Measurements from ENCODE around the gene PRCP.

The PRCP gene

DNA sequence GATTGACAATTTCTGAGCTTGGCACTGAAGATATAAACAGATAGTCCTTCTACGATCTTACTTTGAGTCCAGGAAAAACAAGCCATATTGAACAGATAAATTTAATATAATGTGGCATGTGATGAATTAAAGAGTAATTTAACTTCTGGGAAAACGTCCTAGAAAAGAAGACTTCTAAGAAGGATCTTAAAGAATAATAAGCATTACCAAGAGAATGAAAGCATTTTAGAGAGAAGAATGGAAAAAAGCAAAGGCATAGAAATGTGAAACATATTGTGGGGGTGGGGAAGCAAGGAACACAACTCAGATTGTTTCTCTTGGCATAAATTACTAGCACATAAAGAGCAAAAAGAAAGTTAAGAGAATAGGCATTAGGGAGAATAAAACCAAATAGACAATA lies 6.7 kb upstream of the PRCP start:
- DNase-seq, result no peak

DNA sequence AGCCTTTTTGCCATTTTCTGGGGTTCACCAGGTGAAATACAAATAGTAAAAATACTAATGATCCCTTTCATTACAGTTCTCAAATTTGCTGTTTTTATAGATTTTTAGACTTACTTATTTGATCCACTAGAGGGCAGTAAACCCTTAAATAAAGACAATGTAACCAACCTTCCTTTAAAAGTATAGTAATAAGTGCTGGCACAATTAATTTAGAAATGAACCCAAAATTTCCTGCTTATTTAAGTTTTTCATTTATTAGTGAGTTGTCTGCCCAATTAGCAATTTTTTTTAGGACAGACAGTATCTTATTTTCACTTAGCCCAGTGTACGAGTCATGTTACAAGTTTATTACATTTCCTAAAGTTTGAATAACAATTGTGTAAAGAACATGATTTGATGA lies 6.0 kb upstream of the PRCP start:
- peak; percentile 31 for DNase-seq

DNA sequence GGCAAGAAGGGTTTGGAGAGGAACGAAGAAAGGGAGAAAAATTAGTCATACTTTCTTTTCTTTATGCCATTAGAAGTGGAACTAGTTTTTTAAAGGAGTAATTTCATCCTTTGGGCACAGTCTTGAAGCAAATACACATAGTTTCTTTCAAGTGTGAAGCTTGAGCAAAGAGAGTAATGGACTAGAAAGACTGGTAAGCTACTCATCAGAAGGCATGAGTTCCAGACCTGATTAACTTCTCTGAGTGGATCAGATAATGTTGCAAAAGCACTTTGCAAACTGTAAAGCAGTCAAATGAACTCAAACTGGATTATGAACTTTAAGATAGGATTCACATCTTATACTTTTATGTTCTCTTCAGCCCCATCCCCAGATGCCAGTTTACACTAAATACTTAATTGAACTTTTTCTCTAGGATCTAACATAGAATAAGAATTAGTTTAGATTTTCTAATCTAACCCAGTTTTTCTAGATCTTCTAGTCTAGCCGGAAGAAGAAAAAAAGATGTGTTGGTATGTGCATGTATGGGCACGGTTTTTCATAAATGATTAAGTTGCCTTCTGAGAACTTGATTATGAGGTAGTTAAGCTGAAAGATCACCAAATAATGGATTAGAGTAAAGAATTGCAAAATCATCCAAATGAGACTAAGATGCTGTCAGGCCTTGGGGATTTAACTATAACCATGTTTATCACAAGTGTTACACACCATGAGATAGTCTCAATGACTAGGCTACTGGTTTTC lies 3.8 kb upstream of the PRCP start:
- DNase-seq, result no peak

GRCh38 chr11:82902880-82903279 lies 2.6 kb upstream of the PRCP start:
- DNase-seq, result no peak

DNA sequence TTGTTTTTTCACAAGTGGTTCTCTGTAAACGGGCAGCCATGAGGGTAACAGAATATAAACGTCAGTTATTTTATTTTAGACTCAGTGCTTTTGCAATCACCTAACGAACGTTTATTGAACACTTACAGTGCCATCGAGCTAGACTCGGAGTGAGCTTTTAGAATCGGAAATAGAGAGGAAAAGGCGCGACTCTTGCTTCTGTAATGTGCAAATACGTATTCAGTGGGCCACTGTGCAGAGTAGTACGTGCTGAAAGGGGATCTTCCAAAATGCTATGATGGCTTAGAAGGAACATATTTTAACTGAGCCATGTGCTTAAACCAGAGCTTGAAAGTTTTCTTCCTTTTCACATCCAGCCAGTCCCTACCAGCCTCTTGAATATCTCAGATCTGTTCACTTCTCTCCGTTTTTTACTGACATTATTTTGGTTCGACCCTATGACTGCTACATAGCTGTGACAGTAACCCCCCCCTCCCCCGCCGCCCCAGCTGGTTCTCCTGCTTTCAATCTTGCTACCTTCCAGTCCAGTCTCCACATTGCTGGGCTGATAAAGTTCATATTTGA lies 1.8 kb upstream of the PRCP start:
- DNase-seq, result no peak

DNA sequence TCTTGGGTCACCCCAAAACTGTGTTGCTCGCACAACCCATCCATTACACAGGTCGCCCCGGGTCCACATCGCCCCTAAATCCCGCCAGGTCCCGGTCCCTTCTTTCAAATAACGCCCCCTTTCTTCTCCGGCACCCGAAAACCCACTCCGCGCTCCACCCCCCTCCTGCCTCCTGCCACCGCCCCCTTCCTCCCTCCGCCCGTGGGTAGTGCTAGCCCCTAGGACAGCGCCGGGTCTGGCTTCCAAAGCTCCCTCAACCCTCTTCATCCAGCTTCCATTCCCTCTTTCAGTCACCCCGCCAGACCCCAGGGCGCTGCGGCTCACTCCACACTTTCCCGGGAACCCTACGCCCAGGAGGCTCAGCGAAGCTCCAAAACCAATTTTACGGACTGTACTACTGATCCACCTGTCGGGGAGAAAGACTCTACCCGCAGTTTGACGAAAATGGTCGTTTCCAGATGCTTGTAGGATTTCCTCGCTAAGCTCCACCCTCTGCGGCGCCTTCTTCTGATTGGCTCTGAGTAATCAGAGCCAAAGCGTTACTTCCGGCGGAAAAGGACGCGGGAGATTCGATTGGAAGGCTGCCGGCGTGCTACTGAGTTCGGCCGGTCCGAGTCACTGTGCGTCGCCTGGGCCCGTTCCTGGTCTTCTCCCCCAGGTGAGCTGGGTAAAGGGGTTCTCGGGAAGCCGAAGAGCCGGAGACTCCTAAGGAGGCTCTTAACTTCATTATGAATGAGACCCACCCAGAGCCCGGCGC lies 1.1 kb upstream of the PRCP start, which contains the start of gene DDIAS:
TSS of gene DDIAS (plus strand) at position 572 of the 757 bp plus-strand sequence. CDS start 13,003 bp downstream, outside the sequence.
- DNase-seq, result peak; percentile 99

GRCh38 chr11:82899957-82900276 lies 313 bp downstream of the PRCP start:
- no peak for DNase-seq

GRCh38 chr11:82899186-82899820 lies 927 bp downstream of the PRCP start:
- DNase-seq, result no peak

DNA sequence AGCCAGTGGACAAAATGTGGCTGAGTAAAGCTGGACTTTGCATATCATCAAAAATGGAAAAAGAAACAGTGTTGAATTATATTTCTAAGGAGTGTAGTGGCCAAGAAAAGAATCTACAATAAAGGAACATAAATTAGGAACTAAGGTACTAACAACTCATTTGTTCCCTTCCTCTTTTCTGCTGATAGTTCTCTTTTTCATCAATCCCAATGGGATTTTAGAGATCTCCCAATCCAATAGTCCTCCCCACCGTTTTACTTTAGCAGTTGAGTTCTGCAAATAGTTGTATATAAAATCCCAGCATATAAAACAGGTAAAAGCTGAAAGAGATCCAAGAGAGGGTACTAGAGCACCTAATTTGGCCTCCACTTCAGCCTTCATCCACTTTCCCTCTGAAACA lies 2.0 kb downstream of the PRCP start:
- no peak for DNase-seq

DNA sequence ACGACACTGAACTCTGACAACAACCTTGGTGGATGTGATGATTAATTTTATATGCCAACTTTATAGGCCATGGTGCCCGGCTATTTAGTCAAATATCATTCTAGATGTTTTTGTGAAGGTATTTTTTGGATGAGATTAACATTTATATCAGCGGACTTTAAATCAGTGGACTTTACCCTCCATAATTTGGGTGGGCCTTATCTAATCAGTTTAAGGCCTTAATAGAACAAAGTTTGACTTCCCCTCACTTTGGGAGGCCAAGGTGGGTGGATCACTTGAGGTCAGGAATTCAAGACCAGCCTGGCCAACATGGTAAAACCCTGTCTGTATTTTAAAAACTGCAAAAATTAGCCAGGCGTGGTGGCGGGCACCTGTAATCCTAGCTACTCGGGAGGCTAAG lies 4.0 kb downstream of the PRCP start:
- no peak for DNase-seq

DNA sequence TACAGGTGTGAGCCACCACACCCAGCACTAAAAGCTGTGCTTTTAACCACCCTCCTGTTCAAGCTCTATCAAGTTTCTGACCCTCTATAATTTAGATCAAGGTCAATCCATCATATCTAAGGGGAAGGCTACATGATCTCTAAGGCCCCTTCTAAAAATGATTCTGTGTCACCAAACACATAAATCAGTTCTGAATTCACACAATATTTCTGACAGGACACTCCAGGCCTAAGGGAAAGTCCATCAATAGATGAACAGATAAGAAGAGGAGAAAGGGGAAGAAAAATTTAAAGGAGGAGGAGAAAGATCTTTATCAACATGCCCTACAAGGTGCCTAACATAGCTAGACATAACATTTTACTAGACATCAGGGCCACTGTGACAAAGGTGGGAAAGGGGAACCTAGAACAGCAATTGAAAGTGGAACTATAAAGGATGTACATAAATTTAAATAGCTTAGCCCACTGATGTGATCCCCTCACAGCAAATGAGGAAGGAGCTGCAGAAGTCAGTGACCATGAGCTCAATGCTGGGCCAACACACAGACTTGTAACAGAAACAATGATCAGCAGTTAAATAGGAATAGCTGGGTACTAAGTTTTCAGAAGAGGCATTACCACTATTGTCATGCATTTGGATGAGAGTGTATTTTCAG lies 4.7 kb downstream of the PRCP start:
- no peak for DNase-seq

- no peak for DNase-seq
These were observed 7.5 kb downstream of the PRCP start for GRCh38 chr11:82892611-82893169.

DNA sequence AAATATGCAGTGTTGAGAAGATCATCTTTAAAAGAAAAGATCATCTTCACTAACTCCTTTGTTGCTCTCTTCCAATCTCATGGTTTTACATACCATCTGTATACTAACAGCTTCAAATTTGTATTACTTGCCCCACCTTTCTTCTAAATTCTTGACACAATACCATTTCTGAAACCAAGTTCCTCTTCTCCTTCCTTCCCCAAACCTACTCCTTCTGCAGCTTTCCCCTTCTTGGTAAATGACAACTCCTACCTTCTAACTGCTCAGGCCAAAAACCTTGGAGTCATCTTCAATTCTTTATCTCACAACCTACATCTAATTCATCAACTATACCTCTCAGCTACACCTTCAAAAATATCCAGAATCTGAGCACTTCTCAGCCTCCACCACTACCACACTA lies 9.3 kb downstream of the PRCP start:
- no peak for DNase-seq

DNA sequence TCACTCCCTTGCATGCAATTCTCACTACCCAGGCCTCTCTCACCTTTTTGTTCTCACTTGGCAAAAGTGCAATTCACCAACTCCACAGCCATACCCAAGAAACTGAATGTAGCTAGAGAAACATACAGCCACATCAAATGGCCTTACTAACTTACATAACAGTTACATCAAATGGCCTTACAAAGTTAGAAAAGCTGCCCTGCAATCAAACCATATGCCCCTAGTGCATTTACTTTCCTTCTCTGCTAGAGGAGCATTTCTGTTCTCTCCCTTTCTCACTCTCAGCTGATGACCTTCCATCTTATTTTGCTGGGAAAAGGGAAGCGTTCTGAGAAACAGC lies 10.3 kb downstream of the PRCP start:
- no peak for DNase-seq

- DNase-seq, result no peak
These were observed 10.9 kb downstream of the PRCP start for GRCh38 chr11:82889133-82890001.

DNA sequence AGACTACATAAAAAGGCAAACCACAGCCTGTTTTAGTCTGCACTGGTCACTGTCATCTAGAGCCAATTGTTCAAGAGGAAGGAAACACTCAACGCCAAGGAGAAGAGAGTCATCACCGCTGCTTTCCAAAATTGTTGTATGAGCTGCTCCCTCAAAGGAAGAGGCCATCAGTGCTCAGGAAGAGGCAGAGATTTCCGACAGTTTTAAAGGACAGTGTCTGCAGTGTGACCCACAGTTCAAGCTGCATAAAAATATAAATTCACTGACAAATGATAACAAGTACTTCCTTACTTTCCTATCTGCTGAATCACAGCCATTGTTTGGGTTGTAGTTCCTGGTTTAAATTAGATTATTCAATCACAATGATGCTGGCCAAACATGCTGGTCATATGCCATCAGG lies 16.4 kb downstream of the PRCP start:
- DNase-seq, result no peak

GRCh38 chr11:82874646-82875523 lies 25.3 kb downstream of the PRCP start:
- no peak for DNase-seq

DNA sequence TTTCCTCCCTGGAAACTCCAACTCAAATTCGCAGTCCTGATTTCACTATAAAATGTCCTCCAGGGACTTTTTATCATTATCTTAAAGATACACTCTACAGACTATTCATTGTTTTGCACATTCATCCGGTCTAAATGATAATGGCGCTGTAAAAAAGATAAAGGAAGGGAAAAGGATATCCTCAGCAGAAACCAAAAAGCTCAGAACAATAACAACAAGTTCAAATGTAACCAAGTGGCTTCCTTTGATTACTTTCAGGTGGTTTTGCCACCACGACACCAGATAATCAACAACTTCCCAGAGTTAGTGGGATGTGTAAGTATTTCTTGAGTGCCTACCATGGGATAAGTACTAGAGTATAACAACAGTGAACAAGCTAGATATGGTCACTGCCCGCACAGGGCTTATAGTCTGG lies 26.3 kb downstream of the PRCP start:
- no peak for DNase-seq

- no peak for DNase-seq
These were observed 27.7 kb downstream of the PRCP start for GRCh38 chr11:82872377-82873150.

GRCh38 chr11:82871646-82872045 lies 28.6 kb downstream of the PRCP start:
- DNase-seq, result no peak

Data from NCI-H2029 (cell line).